HCT116 (cell line): ENCODE results near the gene KLK13. TPM values are rescaled to one million over a fixed set of nuclear protein-coding genes. Genes with fewer than 3 reads are reported as not detected.

ENCODE experiments used
- ATAC-seq: fragments of 200-7000 bp; cut with Tn5 transposase; 2 replicates; pipeline ENCODE4 v1.9.1; 2020; ENCODE audit warnings: mild to moderate bottlenecking, moderate library complexity
- BruUV-seq: library from RNA; stranded (reverse); fragments of 400-500 nt; replicated peaks from 2 replicates; lab custom pipeline; 2021; lab: Mats Ljungman, UMichigan
- CTCF ChIA-PET: fragments of 300-600 bp; sonication (Branson Sonifier 250); formaldehyde crosslinking; loops from one replicate; lab custom pipeline; 2021; ENCODE audit warnings: antibody characterized with exemption; lab: Charles Lee
- POLR2A ChIA-PET: fragments of 300-600, 350-600 bp; sonication (Branson Sonifier 250); formaldehyde crosslinking; loops from one replicate; lab custom pipeline; 2021; ENCODE audit warnings: antibody characterized with exemption; lab: Charles Lee
- RAD21 ChIA-PET, 2 experiments: fragments of 300-600 bp; sonication (Branson Sonifier 250); formaldehyde crosslinking; loops; one replicate each; lab custom pipeline; 2023; ENCODE audit warnings: low total read pairs in 2 of 2; ENCODE audit not compliant: uncharacterized antibody in 2 of 2, unreplicated experiment in 2 of 2, low non-redundant PET in 1 of 2; lab: Charles Lee
- DNase-seq: peaks from one replicate; pipeline ENCODE4 v3.0.0-alpha.2; 2010; ENCODE audit warnings: low read depth, low spot score
- H2AFZ ChIP-seq: fragments of 200-600 bp; shearing (Covaris generic), sonication (generic); 2 replicates; pipeline ENCODE4 v1.6.1; 2017; ENCODE audit warnings: low read depth, mixed run types, mixed read lengths, antibody characterized with exemption, low read length; ENCODE audit not compliant: poor library complexity, severe bottlenecking
- H3K27ac ChIP-seq: 2 replicates; pipeline ENCODE4 v1.5.1; 2012; ENCODE audit warnings: low read depth, low read length
- H3K27me3 ChIP-seq: fragments of 200-600 bp; sonication (generic); 2 replicates; pipeline ENCODE4 v1.6.1; 2016; ENCODE audit warnings: mixed run types, low read length, mixed read lengths; ENCODE audit not compliant: insufficient read depth
- H3K36me3 ChIP-seq, 2 experiments: fragments of 200-500 bp in 1 of 2; fragments of 200-600 bp in 1 of 2; sonication (Bioruptor generic) in 1 of 2; sonication (generic) in 1 of 2; 2 replicates each; pipeline versions ENCODE4 v1.5.1 to v1.6.1; 2014 to 2016; ENCODE audit warnings: low read length in 2 of 2, inconsistent platforms in 1 of 2, mixed read lengths in 1 of 2, mixed run types in 1 of 2; ENCODE audit not compliant: insufficient read depth in 2 of 2, control insufficient read depth in 1 of 2
- H3K4me1 ChIP-seq, 2 experiments: fragments of 200-600 bp in 1 of 2; sonication (generic) in 1 of 2; 2 replicates each; pipeline versions ENCODE4 v1.5.1 to v1.6.1; 2012 to 2017; ENCODE audit warnings: low read length in 2 of 2, inconsistent platforms in 1 of 2, mild to moderate bottlenecking in 1 of 2, mixed read lengths in 1 of 2, mixed run types in 1 of 2, moderate library complexity in 1 of 2; ENCODE audit not compliant: insufficient read depth in 2 of 2, control insufficient read depth in 1 of 2
- H3K4me2 ChIP-seq: fragments of 200-600 bp; sonication (generic); 2 replicates; pipeline ENCODE4 v1.6.1; 2017; ENCODE audit warnings: mixed run types, low read length, mixed read lengths
- H3K4me3 ChIP-seq, 2 experiments: fragments of 200-600 bp in 1 of 2; sonication (generic) in 1 of 2; replicated peaks in 1 of 2; 2 replicates each; pipeline ENCODE4 v1.5.1; 2011 to 2016; ENCODE audit warnings: low read length in 2 of 2, control low read depth in 1 of 2, low read depth in 1 of 2, mild to moderate bottlenecking in 1 of 2, mixed read lengths in 1 of 2, mixed run types in 1 of 2
- H3K79me2 ChIP-seq: fragments of 200-600 bp; sonication (generic); 2 replicates; pipeline ENCODE4 v1.6.1; 2017; ENCODE audit warnings: mild to moderate bottlenecking, mixed run types, low read length, moderate library complexity, mixed read lengths; ENCODE audit not compliant: insufficient read depth
- H3K9ac ChIP-seq: fragments of 200-600 bp; sonication (generic); 2 replicates; pipeline ENCODE4 v1.6.1; 2016; ENCODE audit warnings: low read length, mixed read lengths
- H3K9me2 ChIP-seq: fragments of 200-600 bp; sonication (generic), shearing (Covaris generic); 2 replicates; pipeline ENCODE4 v1.6.1; 2017; ENCODE audit warnings: mixed run types, mild to moderate bottlenecking, moderate library complexity; ENCODE audit not compliant: insufficient read depth
- H3K9me3 ChIP-seq, 2 experiments: fragments of 200-500 bp in 1 of 2; fragments of 200-600 bp in 1 of 2; sonication (Bioruptor generic) in 1 of 2; sonication (generic) in 1 of 2; 2 replicates each; pipeline ENCODE4 v1.6.1; 2014 to 2017; ENCODE audit warnings: low read length in 2 of 2, mixed read lengths in 2 of 2, inconsistent platforms in 1 of 2, low read depth in 1 of 2, mild to moderate bottlenecking in 1 of 2, mixed run types in 1 of 2, moderate library complexity in 1 of 2; ENCODE audit not compliant: control insufficient read depth in 1 of 2, insufficient read depth in 1 of 2
- H4K20me1 ChIP-seq: fragments of 200-600 bp; sonication (generic), shearing (Covaris generic); 2 replicates; pipeline ENCODE4 v1.6.1; 2017; ENCODE audit warnings: mixed run types, mild to moderate bottlenecking, moderate library complexity; ENCODE audit not compliant: insufficient read depth
- ATF3 ChIP-seq: IDR thresholded peaks from 2 replicates; pipeline ENCODE4 v1.6.1; 2012
- CBX3 ChIP-seq: IDR thresholded peaks from 2 replicates; pipeline ENCODE4 v1.6.1; 2012; ENCODE audit warnings: low read depth
- CEBPB ChIP-seq: IDR thresholded peaks from 2 replicates; pipeline ENCODE4 v1.6.1; 2012; ENCODE audit warnings: low read depth
- CTCF ChIP-seq, 3 experiments: fragments of 200-600 bp in 1 of 3; sonication (generic) in 1 of 3; IDR thresholded peaks in 2 of 3; conservative IDR thresholded peaks in 1 of 3; 2 replicates each; pipeline ENCODE4 v1.5.1; 2012 to 2017; ENCODE audit warnings: low read depth in 2 of 3, low read length in 2 of 3, antibody characterized with exemption in 1 of 3, borderline replicate concordance in 1 of 3, control low read depth in 1 of 3, mild to moderate bottlenecking in 1 of 3, mixed read lengths in 1 of 3, mixed run types in 1 of 3, moderate library complexity in 1 of 3; ENCODE audit not compliant: insufficient read depth in 1 of 3
- EGR1 ChIP-seq: IDR thresholded peaks from 2 replicates; pipeline ENCODE4 v1.6.1; 2012; ENCODE audit warnings: low read depth
- EZH2 ChIP-seq: fragments of 200-600 bp; sonication (generic); IDR thresholded peaks from 2 replicates; pipeline ENCODE4 v1.6.1; 2017; ENCODE audit warnings: antibody characterized with exemption, mixed run types
- EZH2phosphoT487 ChIP-seq: fragments of 200-600 bp; IDR thresholded peaks from 2 replicates; pipeline ENCODE4 v1.6.1; 2018; ENCODE audit warnings: antibody characterized with exemption, borderline replicate concordance
- POLR2AphosphoS5 ChIP-seq: IDR thresholded peaks from 2 replicates; pipeline ENCODE4 v1.6.1; 2011; ENCODE audit warnings: mild to moderate bottlenecking, low read depth, low read length, moderate library complexity
- RAD21 ChIP-seq: IDR thresholded peaks from 2 replicates; pipeline ENCODE4 v1.6.1; 2012; ENCODE audit warnings: low read depth, mild to moderate bottlenecking
- SIN3A ChIP-seq: IDR thresholded peaks from 2 replicates; pipeline ENCODE4 v1.6.1; 2012; ENCODE audit warnings: low read depth
- SP1 ChIP-seq: IDR thresholded peaks from 2 replicates; pipeline ENCODE4 v1.6.1; 2012; ENCODE audit warnings: low read depth
- SRF ChIP-seq: IDR thresholded peaks from 2 replicates; pipeline ENCODE4 v1.6.1; 2012; ENCODE audit warnings: low read depth
- YY1 ChIP-seq: IDR thresholded peaks from 2 replicates; pipeline ENCODE4 v1.6.1; 2011; ENCODE audit warnings: low read length, low read depth, moderate library complexity, mild to moderate bottlenecking; ENCODE audit not compliant: insufficient replicate concordance; ENCODE audit errors: extremely low read depth
- ZFX ChIP-seq: fragments of 450-650 bp; IDR thresholded peaks from 2 replicates; pipeline ENCODE4 v1.6.1; 2017
- intact Hi-C: fragments of 100-400 bp; cut with micrococcal nuclease; formaldehyde crosslinking; loops from 2 replicates; pipeline ENCODE4 v1.10.0; 2022
- total RNA-seq: library from RNA; stranded (reverse); gene quantifications from one replicate; pipeline ENCODE4 v1.2.1, GENCODE V29; 2021; ENCODE audit not compliant: unreplicated experiment
- TF ChIP-seq, protein P1 (sequence below): IDR thresholded peaks from 2 replicates; pipeline ENCODE4 v1.6.1; 2011; ENCODE audit warnings: mild to moderate bottlenecking, low read length, moderate library complexity; ENCODE audit not compliant: insufficient replicate concordance; ENCODE audit errors: extremely low read depth
- TF ChIP-seq, protein P2 (sequence below): IDR thresholded peaks from 2 replicates; pipeline ENCODE4 v1.6.1; 2012
- TF ChIP-seq, protein P3 (sequence below): IDR thresholded peaks from 2 replicates; pipeline ENCODE4 v1.6.1; 2012; ENCODE audit warnings: low read depth

Gene KLK13
- total RNA-seq, 1 experiment from 2014 or later: 3.2 TPM

DNA sequence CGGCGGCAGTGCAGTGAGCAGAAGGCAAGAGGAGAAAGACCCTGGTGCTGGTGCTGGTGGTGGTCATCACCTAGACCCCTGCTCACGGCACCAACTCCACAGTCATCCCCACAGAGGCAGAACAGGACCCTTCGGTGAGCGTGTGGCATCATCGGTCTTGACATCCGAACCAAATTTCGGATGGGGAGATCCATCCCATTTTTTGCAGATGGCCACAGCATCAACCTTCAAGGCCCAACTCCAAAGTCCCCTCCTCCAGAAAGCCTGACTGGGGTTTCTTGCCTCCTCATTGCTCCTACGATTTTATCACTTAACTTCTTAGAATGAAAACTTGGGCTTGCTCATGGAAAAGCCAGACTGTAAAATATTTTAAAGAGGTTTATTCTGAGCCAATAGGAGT lies 21.4 kb downstream of the KLK13 start:
- ChIA-PET RAD21 (no interaction called here), POLR2A (no interaction called here), CTCF (interaction anchor here (0.7 kb wide), 1 partner anchor 25 kb away, joined by 3 read pairs; no protein-coding TSS in a partner anchor)
- no peaks in the 10 kb centered on the region for H3K27me3 ChIP-seq
- no peaks in the 10 kb centered on the region for H3K9me3 ChIP-seq
- no peak for ATAC-seq
- H3K4me2 ChIP-seq: no peak overlapping the region
- no peak overlapping the region for H3K4me3 ChIP-seq
- H3K36me3 ChIP-seq: no peaks in the 10 kb centered on the region
- H3K79me2 ChIP-seq: no peaks in the 10 kb centered on the region
- H3K4me1 ChIP-seq: no peaks in the 10 kb centered on the region
- H3K9me2 ChIP-seq: no peaks in the 10 kb centered on the region
- TF ChIP-seq CBX3: no peak
- TF ChIP-seq, protein P1, sequence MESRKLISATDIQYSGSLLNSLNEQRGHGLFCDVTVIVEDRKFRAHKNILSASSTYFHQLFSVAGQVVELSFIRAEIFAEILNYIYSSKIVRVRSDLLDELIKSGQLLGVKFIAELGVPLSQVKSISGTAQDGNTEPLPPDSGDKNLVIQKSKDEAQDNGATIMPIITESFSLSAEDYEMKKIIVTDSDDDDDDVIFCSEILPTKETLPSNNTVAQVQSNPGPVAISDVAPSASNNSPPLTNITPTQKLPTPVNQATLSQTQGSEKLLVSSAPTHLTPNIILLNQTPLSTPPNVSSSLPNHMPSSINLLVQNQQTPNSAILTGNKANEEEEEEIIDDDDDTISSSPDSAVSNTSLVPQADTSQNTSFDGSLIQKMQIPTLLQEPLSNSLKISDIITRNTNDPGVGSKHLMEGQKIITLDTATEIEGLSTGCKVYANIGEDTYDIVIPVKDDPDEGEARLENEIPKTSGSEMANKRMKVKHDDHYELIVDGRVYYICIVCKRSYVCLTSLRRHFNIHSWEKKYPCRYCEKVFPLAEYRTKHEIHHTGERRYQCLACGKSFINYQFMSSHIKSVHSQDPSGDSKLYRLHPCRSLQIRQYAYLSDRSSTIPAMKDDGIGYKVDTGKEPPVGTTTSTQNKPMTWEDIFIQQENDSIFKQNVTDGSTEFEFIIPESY: no peak
- no peak for TF ChIP-seq RAD21
- no peak for TF ChIP-seq CTCF (IDR thresholded peaks at IDR 0.05 in 2 of 3, conservative IDR thresholded peaks at IDR 0.05 in 1 of 3; ENCODE audit: borderline replicate concordance in 1 of 3, insufficient read depth in 1 of 3, low read depth in 2 of 3, low read length in 2 of 3)
- TF ChIP-seq YY1: no peak
- no peak for TF ChIP-seq POLR2AphosphoS5
- TF ChIP-seq, protein P2, sequence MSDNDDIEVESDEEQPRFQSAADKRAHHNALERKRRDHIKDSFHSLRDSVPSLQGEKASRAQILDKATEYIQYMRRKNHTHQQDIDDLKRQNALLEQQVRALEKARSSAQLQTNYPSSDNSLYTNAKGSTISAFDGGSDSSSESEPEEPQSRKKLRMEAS: no peak
- no peak for TF ChIP-seq SP1
- TF ChIP-seq, protein P3, sequence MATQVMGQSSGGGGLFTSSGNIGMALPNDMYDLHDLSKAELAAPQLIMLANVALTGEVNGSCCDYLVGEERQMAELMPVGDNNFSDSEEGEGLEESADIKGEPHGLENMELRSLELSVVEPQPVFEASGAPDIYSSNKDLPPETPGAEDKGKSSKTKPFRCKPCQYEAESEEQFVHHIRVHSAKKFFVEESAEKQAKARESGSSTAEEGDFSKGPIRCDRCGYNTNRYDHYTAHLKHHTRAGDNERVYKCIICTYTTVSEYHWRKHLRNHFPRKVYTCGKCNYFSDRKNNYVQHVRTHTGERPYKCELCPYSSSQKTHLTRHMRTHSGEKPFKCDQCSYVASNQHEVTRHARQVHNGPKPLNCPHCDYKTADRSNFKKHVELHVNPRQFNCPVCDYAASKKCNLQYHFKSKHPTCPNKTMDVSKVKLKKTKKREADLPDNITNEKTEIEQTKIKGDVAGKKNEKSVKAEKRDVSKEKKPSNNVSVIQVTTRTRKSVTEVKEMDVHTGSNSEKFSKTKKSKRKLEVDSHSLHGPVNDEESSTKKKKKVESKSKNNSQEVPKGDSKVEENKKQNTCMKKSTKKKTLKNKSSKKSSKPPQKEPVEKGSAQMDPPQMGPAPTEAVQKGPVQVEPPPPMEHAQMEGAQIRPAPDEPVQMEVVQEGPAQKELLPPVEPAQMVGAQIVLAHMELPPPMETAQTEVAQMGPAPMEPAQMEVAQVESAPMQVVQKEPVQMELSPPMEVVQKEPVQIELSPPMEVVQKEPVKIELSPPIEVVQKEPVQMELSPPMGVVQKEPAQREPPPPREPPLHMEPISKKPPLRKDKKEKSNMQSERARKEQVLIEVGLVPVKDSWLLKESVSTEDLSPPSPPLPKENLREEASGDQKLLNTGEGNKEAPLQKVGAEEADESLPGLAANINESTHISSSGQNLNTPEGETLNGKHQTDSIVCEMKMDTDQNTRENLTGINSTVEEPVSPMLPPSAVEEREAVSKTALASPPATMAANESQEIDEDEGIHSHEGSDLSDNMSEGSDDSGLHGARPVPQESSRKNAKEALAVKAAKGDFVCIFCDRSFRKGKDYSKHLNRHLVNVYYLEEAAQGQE: no peak
- no peak for TF ChIP-seq ATF3
- no peak for TF ChIP-seq EZH2phosphoT487
- TF ChIP-seq EZH2: no peak
- no peak for TF ChIP-seq EGR1
- no peak for TF ChIP-seq CEBPB
- TF ChIP-seq SIN3A: no peak
- TF ChIP-seq SRF: no peak
- no peak for TF ChIP-seq ZFX
- BruUV-seq: no TSS peak
- no peak overlapping the region for H3K27ac ChIP-seq
- no peak overlapping the region for H3K9ac ChIP-seq
- intact Hi-C loops: no loop called here
- H2AFZ ChIP-seq: no peak overlapping the region
- DNase-seq: no peak
- no peaks in the 10 kb centered on the region for H4K20me1 ChIP-seq
